ENCODE results near the gene CCDC183. TPM values are rescaled to one million over a fixed set of nuclear protein-coding genes. Genes with fewer than 3 reads are reported as not detected.
A peak's percentile ranks its signal among the peaks of the same experiment; 100 is the strongest.

CCDC183 gene
- total and polyA plus RNA-seq, 4 donors: 0.38 to 4.6 (median 2.2) TPM

DNA sequence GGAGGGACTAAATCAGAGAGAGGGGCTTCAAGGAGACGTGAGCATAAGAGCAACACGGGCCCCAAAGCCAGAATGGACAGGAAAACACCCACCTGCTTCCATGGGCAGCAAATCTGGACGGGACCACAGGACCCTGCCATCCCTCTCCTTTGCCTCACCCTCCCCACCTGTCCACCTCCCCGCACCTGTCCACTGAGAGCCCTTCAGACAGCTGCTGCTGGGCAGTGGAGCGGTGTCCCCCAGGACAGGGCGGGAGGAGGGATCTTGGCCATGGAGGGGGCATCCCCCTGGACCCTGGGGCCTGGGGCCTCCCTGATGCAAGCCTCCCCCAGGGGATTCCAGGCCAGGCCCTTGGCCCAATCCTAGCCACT is 2.6 kb downstream of the CCDC183 start:
- no peak for DNase-seq
- TF ChIP-seq, protein P1, sequence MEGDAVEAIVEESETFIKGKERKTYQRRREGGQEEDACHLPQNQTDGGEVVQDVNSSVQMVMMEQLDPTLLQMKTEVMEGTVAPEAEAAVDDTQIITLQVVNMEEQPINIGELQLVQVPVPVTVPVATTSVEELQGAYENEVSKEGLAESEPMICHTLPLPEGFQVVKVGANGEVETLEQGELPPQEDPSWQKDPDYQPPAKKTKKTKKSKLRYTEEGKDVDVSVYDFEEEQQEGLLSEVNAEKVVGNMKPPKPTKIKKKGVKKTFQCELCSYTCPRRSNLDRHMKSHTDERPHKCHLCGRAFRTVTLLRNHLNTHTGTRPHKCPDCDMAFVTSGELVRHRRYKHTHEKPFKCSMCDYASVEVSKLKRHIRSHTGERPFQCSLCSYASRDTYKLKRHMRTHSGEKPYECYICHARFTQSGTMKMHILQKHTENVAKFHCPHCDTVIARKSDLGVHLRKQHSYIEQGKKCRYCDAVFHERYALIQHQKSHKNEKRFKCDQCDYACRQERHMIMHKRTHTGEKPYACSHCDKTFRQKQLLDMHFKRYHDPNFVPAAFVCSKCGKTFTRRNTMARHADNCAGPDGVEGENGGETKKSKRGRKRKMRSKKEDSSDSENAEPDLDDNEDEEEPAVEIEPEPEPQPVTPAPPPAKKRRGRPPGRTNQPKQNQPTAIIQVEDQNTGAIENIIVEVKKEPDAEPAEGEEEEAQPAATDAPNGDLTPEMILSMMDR (IDR thresholded peaks at IDR 0.05; ENCODE audit: control extremely low read depth, extremely low read depth): no peak
- peaks cover 0 to 2% (median under 1%) of the 10 kb centered on the region in 4 donors for H3K36me3 ChIP-seq (ENCODE audit: control insufficient read depth in 4 of 4, insufficient read depth in 4 of 4, low read length in 4 of 4)
- peak overlapping the region in 1 of 2 donors; percentile 6 for H3K27ac ChIP-seq (ENCODE audit: low read depth in 1 of 2, low read length in 1 of 2)
- peaks cover 0 to 30% (median 10%) of the 10 kb centered on the region in 5 donors for H3K4me1 ChIP-seq (ENCODE audit: control insufficient read depth in 5 of 5, insufficient read depth in 5 of 5, low read length in 5 of 5)
- 69 to 85% methylated on average over 6 of the region's 6 CpGs for WGBS, 2 donors
- no peak overlapping the region for H3K9ac ChIP-seq (ENCODE audit: insufficient read depth in 1 of 2, low read length in 2 of 2)
- no peak overlapping the region for H3K4me3 ChIP-seq
- H3K9me3 ChIP-seq (ENCODE audit: control insufficient read depth in 4 of 4, insufficient read depth in 3 of 4, low read length in 3 of 4): no peaks in the 10 kb centered on the region
- no peak for ATAC-seq (ENCODE audit: insufficient read depth, low FRiP score)
- H3K27me3 ChIP-seq (ENCODE audit: control insufficient read depth in 3 of 3, insufficient read depth in 3 of 3, low read length in 2 of 3): peaks cover 0 to 21% (median 5%) of the 10 kb centered on the region in 3 donors

DNA sequence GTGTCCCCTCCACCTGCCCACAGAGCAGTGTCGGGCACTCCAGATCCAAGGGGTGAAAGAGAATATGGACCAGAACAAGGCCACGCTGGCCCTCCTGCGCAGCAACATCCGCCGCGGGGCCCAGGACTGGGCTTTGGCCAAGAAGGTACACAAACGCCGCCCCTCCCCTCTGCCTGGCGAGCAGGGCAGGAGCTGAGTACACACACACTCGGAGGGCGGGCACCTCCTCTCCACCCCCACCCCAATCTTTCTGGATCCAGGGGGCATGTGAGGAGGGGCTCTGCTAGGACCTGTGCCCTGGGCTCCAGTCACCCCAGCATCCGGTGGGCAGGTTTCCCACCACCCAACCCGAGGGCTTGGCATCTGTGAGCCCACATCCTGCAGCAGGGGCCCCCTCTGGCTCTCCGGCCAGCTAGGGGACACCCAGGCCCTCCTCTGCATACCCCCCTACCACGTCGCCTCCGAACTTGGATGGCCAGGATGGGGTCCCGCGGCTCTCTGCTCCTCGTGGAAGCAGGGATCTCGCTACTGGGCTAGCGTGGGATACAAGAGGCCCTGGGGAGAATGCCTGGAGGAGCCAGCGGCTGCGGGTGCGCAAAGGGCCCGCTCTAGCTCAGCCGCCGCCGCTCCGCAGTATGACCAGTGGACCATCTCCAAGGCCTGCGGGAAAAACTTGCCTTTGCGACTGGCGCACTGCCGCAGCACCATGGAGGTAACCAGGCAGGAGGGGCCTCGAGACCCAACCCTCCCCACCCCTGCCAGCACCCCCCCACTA is 3.1 kb downstream of the CCDC183 start:
- DNase-seq: peak; percentile 27 to 57 (median 42)
- Histone ChIP-seq H3K4me3 (no peak overlapping the region), H3K9ac (ENCODE audit: insufficient read depth in 1 of 2, low read length in 2 of 2) (no peak overlapping the region)

DNA sequence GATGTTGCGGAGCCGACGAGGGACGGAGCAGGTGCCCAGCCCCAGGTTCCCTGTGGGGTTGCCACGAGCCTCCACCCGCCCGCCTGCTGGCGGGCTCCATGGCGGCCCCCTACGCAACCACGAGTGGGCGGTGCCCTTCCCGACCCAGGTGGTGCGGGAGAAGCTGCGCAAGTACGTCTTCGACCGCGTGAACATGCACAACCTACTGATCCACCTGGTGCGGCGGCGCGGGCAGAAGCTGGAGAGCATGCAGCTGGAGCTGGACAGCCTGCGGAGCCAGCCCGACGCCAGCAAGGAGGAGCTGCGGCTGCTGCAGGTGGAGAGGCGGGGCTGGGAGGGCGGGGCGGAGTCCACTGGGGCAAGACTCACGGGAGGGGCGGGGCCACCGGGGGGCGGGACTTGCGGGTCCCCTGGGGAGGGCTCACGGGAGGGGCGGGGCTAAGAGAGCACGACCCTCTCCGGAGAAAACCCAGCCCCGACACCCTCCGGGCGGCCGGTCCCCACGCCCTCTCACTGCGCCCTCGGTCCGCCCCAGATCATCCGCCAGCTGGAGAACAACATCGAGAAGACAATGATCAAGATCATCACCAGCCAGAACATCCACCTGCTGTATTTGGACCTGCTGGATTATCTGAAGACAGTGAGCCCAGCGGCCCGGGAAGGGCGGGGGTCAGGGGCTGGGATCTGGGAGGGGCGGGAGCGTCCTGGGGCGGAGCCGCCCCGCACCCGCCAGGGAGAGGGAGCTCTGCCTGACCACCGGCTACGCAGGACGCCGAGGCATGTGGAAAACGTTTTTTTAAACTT is 3.9 kb downstream of the CCDC183 start:
- Histone ChIP-seq H3K9ac (ENCODE audit: insufficient read depth in 1 of 2, low read length in 2 of 2) (no peak overlapping the region), H3K36me3 (ENCODE audit: control insufficient read depth in 4 of 4, insufficient read depth in 4 of 4, low read length in 4 of 4) (peaks cover 0 to 2% (median 0%) of the 10 kb centered on the region in 4 donors), H3K4me1 (ENCODE audit: control insufficient read depth in 5 of 5, insufficient read depth in 5 of 5, low read length in 5 of 5) (peaks cover 0 to 30% (median 10%) of the 10 kb centered on the region in 5 donors), H3K27ac (ENCODE audit: low read depth in 1 of 2, low read length in 1 of 2) (no peak overlapping the region), H3K9me3 (ENCODE audit: control insufficient read depth in 4 of 4, insufficient read depth in 3 of 4, low read length in 3 of 4) (no peaks in the 10 kb centered on the region), H3K27me3 (ENCODE audit: control insufficient read depth in 3 of 3, insufficient read depth in 3 of 3, low read length in 2 of 3) (peaks cover 0 to 21% (median 5%) of the 10 kb centered on the region in 3 donors), H3K4me3 (no peak overlapping the region)
- ATAC-seq (ENCODE audit: insufficient read depth, low FRiP score): peak; percentile 84
- DNase-seq: peak; percentile 76 to 88 (median 84)
- 1% methylated on average over 44 to 63 of the region's 63 CpGs for WGBS, 2 donors
- TF ChIP-seq, protein P1 (IDR thresholded peaks at IDR 0.05; ENCODE audit: control extremely low read depth, extremely low read depth): no peak

More for the DNA sequence above, 3.1 kb downstream of the CCDC183 start:
- Histone ChIP-seq H3K4me1 (ENCODE audit: control insufficient read depth in 5 of 5, insufficient read depth in 5 of 5, low read length in 5 of 5) (peaks cover 0 to 30% (median 10%) of the 10 kb centered on the region in 5 donors), H3K9me3 (ENCODE audit: control insufficient read depth in 4 of 4, insufficient read depth in 3 of 4, low read length in 3 of 4) (no peaks in the 10 kb centered on the region), H3K27ac (ENCODE audit: low read depth in 1 of 2, low read length in 1 of 2) (peak overlapping the region in 1 of 2 donors; percentile 6), H3K36me3 (ENCODE audit: control insufficient read depth in 4 of 4, insufficient read depth in 4 of 4, low read length in 4 of 4) (no peaks in the 10 kb centered on the region), H3K27me3 (ENCODE audit: control insufficient read depth in 3 of 3, insufficient read depth in 3 of 3, low read length in 2 of 3) (peaks cover 0 to 21% (median 5%) of the 10 kb centered on the region in 3 donors)
- ATAC-seq (ENCODE audit: insufficient read depth, low FRiP score): no peak
- TF ChIP-seq, protein P1 (IDR thresholded peaks at IDR 0.05; ENCODE audit: control extremely low read depth, extremely low read depth): no peak
- WGBS, 2 donors: 20 to 24% methylated on average over 35 of the region's 35 CpGs

All from lung (tissue), 12 donors.